Spinal cord (tissue), 10 donors: ENCODE results near the gene RTN4R. TPM values are rescaled to one million over a fixed set of nuclear protein-coding genes. Genes with fewer than 3 reads are reported as not detected.

ENCODE experiments used
- DNase-seq, 6 donors: peaks; one replicate each; pipeline versions ENCODE4 v3.0.0 to v3.0.0-alpha.2; 2013 to 2015; ENCODE audit warnings: low spot score in 6 of 6, low read depth in 4 of 6
- H3K27ac ChIP-seq: one replicate; pipeline ENCODE4 v1.5.1; 2013; ENCODE audit warnings: low read depth, low read length, control low read depth
- H3K27me3 ChIP-seq: one replicate; pipeline ENCODE4 v1.6.1; 2013; ENCODE audit warnings: low read length; ENCODE audit not compliant: control insufficient read depth, insufficient read depth
- H3K36me3 ChIP-seq: one replicate; pipeline ENCODE4 v1.6.1; 2013; ENCODE audit warnings: low read length; ENCODE audit not compliant: control insufficient read depth, insufficient read depth
- H3K4me1 ChIP-seq: one replicate; pipeline ENCODE4 v1.6.1; 2013; ENCODE audit warnings: low read length; ENCODE audit not compliant: control insufficient read depth, insufficient read depth
- H3K4me3 ChIP-seq: one replicate; pipeline ENCODE4 v1.5.1; 2013; ENCODE audit warnings: low read depth, low read length, control low read depth
- H3K9me3 ChIP-seq: one replicate; pipeline ENCODE4 v1.6.1; 2013; ENCODE audit warnings: low read length; ENCODE audit not compliant: control insufficient read depth, insufficient read depth
- WGBS: methylation state at CpG from one replicate; pipeline ENCODE4 v1.1.5; 2013; ENCODE audit warnings: missing lambda C conversion rate; ENCODE audit not compliant: insufficient coverage; 5-methylcytosine and 5-hydroxymethylcytosine counted together
- polyA plus RNA-seq, 2 donors: library from polyadenylated mRNA; unstranded; fragments of 120-200 nt; gene quantifications; one replicate each; pipeline ENCODE4 v1.2.1, GENCODE V29; 2013; ENCODE audit not compliant: insufficient read length in 2 of 2
- total RNA-seq, 2 donors: library from RNA; depleted of rRNA in 1 of 2; stranded (reverse); fragments of 120-200 nt in 1 of 2; fragments of >200 nt in 1 of 2; gene quantifications; one replicate each; pipeline versions ENCODE4 v1.2.3 to v1.2.4, GENCODE V29; 2013 to 2014
- donor health status: healthy.

The RTN4R gene
- total and polyA plus RNA-seq, 4 donors = 5.4 to 25.9 (median 16.6) TPM

- Histone ChIP-seq H3K4me3 (no peak overlapping the region), H3K9me3 (no peaks in the 10 kb centered on the region), H3K36me3 (no peaks in the 10 kb centered on the region), H3K4me1 (peaks cover 58% of the 10 kb centered on the region), H3K27ac (no peak overlapping the region), H3K27me3 (no peaks in the 10 kb centered on the region)
- DNase-seq = no peak
- 93% methylated on average over 18 of the region's 18 CpGs for WGBS
Measured at GRCh38 chr22:20224917-20225692, 43.0 kb downstream of the RTN4R start.

DNA sequence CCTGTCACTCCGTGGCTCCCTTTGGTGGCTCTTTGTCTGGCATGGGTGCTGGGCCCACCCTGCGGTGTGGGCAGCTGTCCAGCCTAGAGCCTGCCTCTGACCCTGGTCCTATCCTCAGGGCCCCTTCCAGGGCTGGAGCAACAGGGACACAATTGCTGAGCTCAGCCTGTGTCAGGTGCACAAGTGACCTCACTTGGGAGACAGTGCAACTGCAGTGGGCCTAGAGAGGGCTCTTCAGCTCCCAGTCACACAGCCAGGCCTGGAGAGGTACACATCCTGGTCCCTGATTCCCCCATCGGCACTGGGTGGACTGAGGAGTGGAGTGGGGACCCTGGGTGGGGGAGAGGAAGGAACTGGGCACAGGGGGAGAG lies 43.9 kb downstream of the RTN4R start:
- Histone ChIP-seq H3K4me1 (peaks cover 55% of the 10 kb centered on the region), H3K9me3 (no peaks in the 10 kb centered on the region), H3K4me3 (no peak overlapping the region), H3K36me3 (no peaks in the 10 kb centered on the region), H3K27me3 (no peaks in the 10 kb centered on the region), H3K27ac (no peak overlapping the region)
- DNase-seq = no peak
- 85% methylated on average over 3 of the region's 3 CpGs for WGBS

DNA sequence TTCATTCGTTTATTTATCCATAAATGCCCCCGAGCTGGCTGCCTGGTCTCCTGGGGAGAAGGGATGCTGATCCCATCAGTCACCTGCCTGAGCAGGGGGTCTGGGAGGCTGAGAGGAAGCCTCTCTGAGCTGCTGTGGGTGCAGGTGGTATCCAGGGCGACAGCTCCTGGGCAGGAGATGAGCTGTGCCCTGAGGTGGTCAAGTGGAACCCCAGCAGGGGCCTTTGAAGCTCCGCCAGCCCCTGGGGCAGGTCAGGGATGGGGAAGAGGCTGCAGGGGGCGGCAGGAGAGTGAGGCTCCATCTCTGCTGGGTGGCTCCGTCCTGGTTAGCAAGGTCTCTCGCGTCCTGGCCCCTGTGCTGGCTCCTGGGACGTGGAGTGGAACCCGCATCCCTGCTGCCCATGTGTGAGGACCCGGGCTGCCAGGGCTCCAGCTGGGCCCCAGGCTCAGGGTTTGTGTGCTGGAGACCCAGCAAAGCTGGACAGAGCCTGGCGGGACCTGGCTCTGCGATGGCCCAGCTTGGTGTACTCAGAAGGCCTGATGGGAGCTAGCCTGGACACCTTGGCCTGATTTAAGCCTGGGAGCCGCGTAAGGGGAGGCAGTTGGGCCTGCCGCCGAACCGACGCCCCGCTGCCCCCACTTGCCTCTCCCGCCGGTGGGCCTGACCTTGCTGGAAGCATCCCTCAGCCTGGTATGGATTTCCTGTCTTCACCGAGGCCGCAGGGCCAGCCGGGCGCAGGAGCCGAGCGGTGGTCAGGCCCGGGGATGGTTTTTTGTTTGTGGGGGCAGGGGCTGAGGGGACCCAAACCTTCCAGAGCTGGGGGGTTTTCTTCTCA lies 44.5 kb downstream of the RTN4R start:
- H3K4me1 ChIP-seq = peaks cover 49% of the 10 kb centered on the region
- no peaks in the 10 kb centered on the region for H3K9me3 ChIP-seq
- no peak overlapping the region for H3K4me3 ChIP-seq
- DNase-seq = no peak
- H3K27ac ChIP-seq = no peak overlapping the region
- 69% methylated on average over 22 of the region's 29 CpGs for WGBS
- no peaks in the 10 kb centered on the region for H3K36me3 ChIP-seq
- H3K27me3 ChIP-seq = no peaks in the 10 kb centered on the region

GRCh38 chr22:20222764-20223420 lies 45.2 kb downstream of the RTN4R start:
- 84% methylated on average over 7 of the region's 7 CpGs for WGBS
- H3K4me1 ChIP-seq = peaks cover 49% of the 10 kb centered on the region

DNA sequence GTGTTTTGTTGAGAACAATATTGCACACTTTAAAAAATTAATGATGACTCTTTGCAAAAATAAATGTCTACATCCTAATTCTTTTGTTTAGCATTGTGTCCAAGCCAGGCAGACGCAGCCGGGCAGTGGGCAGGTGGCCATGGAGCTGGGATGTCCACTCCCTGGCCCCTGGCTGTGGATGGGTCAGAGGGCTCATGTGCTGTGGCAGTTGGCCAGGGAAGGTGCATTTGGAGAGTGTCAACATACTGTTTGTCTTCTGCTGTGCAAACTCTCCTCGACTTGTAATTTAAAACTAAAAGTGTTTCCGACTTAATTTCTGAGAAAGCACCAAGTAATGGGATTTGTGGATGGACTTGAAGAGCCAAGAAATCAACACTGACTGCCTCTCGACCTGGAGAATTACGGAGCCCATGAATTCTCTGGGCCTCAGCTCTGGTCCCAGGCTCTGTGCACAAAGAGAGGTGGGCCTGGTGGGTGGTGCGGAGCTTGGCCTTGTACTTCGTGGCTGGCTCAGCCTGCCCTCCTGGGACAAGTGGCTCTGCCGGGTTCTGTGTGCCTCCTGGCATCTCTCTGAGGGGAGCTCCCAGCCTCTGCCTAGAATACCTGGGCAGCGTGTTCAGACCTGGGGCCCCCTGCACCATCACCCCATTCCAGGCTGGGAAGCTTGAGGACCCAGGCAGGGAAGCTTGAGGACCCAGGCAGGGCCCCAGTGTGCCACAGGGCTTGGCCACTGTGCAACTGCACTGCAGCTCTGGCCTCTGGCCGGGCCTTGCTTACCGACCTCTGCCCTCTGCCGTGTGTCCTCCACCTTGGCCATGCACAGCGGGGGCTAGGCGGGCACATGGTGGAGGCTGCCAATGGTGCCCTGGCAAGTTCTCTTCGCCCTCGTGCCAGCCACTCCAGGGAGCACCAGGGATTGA lies 46.4 kb downstream of the RTN4R start:
- Histone ChIP-seq H3K9me3 (no peaks in the 10 kb centered on the region), H3K36me3 (no peaks in the 10 kb centered on the region), H3K4me1 (peaks cover 41% of the 10 kb centered on the region), H3K27ac (no peak overlapping the region), H3K27me3 (no peaks in the 10 kb centered on the region), H3K4me3 (no peak overlapping the region)
- DNase-seq = no peak
- WGBS = 77% methylated on average over 15 of the region's 17 CpGs

More at GRCh38 chr22:20222764-20223420, 45.2 kb downstream of the RTN4R start:
- H3K36me3 ChIP-seq = no peaks in the 10 kb centered on the region
- H3K27me3 ChIP-seq = no peaks in the 10 kb centered on the region
- H3K27ac ChIP-seq = no peak overlapping the region
- H3K4me3 ChIP-seq = no peak overlapping the region
- no peak for DNase-seq
- H3K9me3 ChIP-seq = no peaks in the 10 kb centered on the region

GRCh38 chr22:20220629-20221026 lies 47.5 kb downstream of the RTN4R start:
- Histone ChIP-seq H3K9me3 (no peaks in the 10 kb centered on the region), H3K4me3 (no peak overlapping the region), H3K27me3 (no peaks in the 10 kb centered on the region), H3K27ac (no peak overlapping the region), H3K4me1 (peaks cover 34% of the 10 kb centered on the region), H3K36me3 (no peaks in the 10 kb centered on the region)
- DNase-seq = no peak
- 75% methylated on average over 13 of the region's 13 CpGs for WGBS

- Histone ChIP-seq H3K27ac (no peak overlapping the region), H3K36me3 (no peaks in the 10 kb centered on the region), H3K4me1 (peaks cover 34% of the 10 kb centered on the region), H3K27me3 (no peaks in the 10 kb centered on the region), H3K4me3 (no peak overlapping the region), H3K9me3 (no peaks in the 10 kb centered on the region)
- 94% methylated on average over 10 of the region's 10 CpGs for WGBS
- no peak for DNase-seq
Measured at GRCh38 chr22:20219667-20220628, 48.2 kb downstream of the RTN4R start.

- H3K9me3 ChIP-seq = no peaks in the 10 kb centered on the region
- H3K27me3 ChIP-seq = no peaks in the 10 kb centered on the region
- H3K4me1 ChIP-seq = peaks cover 40% of the 10 kb centered on the region
- no peak overlapping the region for H3K27ac ChIP-seq
- no peak for DNase-seq
- 57% methylated on average over 2 of the region's 7 CpGs for WGBS
- H3K4me3 ChIP-seq = no peak overlapping the region
- no peaks in the 10 kb centered on the region for H3K36me3 ChIP-seq
Measured at GRCh38 chr22:20218987-20219386, 49.1 kb downstream of the RTN4R start.
